ENCODE data around the gene SOCS4. TPM values are rescaled to one million over a fixed set of nuclear protein-coding genes. Genes with fewer than 3 reads are reported as not detected.

The SOCS4 gene
- total and polyA plus RNA-seq, 2 experiments from 2014 or later = 17.7 to 24.9 TPM

- TF ChIP-seq, protein P1, sequence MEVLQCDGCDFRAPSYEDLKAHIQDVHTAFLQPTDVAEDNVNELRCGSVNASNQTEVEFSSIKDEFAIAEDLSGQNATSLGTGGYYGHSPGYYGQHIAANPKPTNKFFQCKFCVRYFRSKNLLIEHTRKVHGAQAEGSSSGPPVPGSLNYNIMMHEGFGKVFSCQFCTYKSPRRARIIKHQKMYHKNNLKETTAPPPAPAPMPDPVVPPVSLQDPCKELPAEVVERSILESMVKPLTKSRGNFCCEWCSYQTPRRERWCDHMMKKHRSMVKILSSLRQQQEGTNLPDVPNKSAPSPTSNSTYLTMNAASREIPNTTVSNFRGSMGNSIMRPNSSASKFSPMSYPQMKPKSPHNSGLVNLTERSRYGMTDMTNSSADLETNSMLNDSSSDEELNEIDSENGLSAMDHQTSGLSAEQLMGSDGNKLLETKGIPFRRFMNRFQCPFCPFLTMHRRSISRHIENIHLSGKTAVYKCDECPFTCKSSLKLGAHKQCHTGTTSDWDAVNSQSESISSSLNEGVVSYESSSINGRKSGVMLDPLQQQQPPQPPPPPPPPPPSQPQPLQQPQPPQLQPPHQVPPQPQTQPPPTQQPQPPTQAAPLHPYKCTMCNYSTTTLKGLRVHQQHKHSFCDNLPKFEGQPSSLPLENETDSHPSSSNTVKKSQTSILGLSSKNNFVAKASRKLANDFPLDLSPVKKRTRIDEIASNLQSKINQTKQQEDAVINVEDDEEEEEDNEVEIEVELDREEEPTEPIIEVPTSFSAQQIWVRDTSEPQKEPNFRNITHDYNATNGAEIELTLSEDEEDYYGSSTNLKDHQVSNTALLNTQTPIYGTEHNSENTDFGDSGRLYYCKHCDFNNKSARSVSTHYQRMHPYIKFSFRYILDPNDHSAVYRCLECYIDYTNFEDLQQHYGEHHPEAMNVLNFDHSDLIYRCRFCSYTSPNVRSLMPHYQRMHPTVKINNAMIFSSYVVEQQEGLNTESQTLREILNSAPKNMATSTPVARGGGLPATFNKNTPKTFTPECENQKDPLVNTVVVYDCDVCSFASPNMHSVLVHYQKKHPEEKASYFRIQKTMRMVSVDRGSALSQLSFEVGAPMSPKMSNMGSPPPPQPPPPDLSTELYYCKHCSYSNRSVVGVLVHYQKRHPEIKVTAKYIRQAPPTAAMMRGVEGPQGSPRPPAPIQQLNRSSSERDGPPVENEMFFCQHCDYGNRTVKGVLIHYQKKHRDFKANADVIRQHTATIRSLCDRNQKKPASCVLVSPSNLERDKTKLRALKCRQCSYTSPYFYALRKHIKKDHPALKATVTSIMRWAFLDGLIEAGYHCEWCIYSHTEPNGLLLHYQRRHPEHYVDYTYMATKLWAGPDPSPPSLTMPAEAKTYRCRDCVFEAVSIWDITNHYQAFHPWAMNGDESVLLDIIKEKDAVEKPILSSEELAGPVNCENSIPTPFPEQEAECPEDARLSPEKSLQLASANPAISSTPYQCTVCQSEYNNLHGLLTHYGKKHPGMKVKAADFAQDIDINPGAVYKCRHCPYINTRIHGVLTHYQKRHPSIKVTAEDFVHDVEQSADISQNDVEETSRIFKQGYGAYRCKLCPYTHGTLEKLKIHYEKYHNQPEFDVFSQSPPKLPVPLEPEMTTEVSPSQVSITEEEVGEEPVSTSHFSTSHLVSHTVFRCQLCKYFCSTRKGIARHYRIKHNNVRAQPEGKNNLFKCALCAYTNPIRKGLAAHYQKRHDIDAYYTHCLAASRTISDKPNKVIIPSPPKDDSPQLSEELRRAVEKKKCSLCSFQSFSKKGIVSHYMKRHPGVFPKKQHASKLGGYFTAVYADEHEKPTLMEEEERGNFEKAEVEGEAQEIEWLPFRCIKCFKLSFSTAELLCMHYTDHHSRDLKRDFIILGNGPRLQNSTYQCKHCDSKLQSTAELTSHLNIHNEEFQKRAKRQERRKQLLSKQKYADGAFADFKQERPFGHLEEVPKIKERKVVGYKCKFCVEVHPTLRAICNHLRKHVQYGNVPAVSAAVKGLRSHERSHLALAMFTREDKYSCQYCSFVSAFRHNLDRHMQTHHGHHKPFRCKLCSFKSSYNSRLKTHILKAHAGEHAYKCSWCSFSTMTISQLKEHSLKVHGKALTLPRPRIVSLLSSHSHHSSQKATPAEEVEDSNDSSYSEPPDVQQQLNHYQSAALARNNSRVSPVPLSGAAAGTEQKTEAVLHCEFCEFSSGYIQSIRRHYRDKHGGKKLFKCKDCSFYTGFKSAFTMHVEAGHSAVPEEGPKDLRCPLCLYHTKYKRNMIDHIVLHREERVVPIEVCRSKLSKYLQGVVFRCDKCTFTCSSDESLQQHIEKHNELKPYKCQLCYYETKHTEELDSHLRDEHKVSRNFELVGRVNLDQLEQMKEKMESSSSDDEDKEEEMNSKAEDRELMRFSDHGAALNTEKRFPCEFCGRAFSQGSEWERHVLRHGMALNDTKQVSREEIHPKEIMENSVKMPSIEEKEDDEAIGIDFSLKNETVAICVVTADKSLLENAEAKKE (CRISPR knock-in tag; IDR thresholded peaks at IDR 0.05) = no peak
- TF ChIP-seq EZH2phosphoT487 (IDR thresholded peaks at IDR 0.05; ENCODE audit: unreplicated experiment) (no peak), CTCF (conservative IDR thresholded peaks at IDR 0.05; ENCODE audit: low read depth in 2 of 2) (no peak)
Measured at GRCh38 chr14:55075628-55076175, 48.7 kb downstream of the SOCS4 start (continued).

DNA sequence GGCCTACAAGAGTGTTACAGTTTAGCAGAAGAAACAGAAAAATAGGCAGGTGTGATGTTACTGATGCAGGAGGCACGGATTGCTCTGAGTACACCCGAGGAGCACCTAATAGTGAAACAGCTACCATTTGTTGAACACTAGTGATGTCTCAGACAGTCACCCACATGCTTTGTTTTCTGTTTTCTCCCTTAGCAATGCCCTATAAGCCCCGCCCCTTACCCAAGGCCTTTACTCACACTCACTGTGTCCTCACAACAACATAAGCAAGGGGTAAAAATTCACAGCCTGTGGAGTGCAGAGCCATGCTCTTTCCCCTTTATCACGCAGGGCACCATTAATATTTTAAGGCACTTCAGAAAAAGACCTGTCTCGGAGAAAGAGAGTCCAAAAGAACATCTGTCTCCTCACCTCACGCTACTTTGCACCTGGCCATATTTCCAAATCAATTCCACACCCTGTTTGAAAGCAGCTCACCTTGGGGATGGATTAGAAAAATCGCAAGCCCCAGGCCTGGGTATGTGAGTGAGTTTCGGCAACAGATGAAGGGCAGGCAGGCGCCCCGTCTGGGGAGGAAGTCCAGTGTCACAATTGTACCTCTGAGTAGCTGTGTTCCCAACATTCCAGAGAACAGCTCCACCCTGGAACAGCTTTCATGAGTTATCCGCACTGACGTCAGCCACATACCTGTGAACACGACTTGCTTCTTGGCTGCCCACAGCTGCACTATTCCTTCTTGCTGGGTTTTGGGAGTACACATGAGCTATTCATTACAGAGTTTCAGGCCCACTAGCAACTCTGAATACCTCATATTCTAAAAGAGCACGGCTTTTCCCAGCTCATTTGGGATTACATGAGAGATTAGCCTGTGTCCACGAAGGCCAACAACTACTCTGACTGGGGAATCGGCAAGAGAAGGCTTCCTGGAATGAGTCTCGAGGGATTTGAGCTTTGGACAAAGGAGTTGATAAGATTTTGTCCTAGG lies 50.4 kb downstream of the SOCS4 start:
- Histone ChIP-seq H3K9me2 (ENCODE audit: insufficient read depth) (no peaks in the 10 kb centered on the region), H2AFZ (peak overlapping the region; percentile 80), H3F3A (replicated peaks; ENCODE audit: low read depth) (no peaks in the 10 kb centered on the region), H3K79me2 (replicated peaks; ENCODE audit: insufficient read depth) (no peaks in the 10 kb centered on the region), H3K27ac (ENCODE audit: low read depth) (no peak overlapping the region; the same call in 1 of the 2 replicates), H3K4me2 (no peak overlapping the region), H3K4me1 (ENCODE audit: insufficient read depth) (0 out of 2 replicates have a peak, but pooled peaks cover under 1% of the 10 kb centered on the region), H3K36me3 (ENCODE audit: insufficient read depth) (no peaks in the 10 kb centered on the region), H4K20me1 (replicated peaks; ENCODE audit: insufficient read depth) (no peaks in the 10 kb centered on the region), H3K4me3 (no peak overlapping the region), H3K27me3 (ENCODE audit: insufficient read depth) (no peaks in the 10 kb centered on the region)
- no peak overlapping the region for H3K4me3 Mint-ChIP-seq
- ATAC-seq (peak; percentile 66), DNase-seq (ENCODE audit: low spot score) (peak; percentile 35)
- peaks cover 7% of the 10 kb centered on the region for H3K4me1 Mint-ChIP-seq
- no peak overlapping the region for H3K27ac Mint-ChIP-seq
- no peaks in the 10 kb centered on the region for H3K36me3 Mint-ChIP-seq (ENCODE audit: low read depth)
- peaks cover 4% of the 10 kb centered on the region for H3K27me3 Mint-ChIP-seq (ENCODE audit: insufficient read depth, low read depth, poor library complexity)
- H3K9me3 Mint-ChIP-seq = no peaks in the 10 kb centered on the region
- no peak for TF ChIP-seq ETS1 (IDR thresholded peaks at IDR 0.05)
- TF ChIP-seq CREB1 (CRISPR knock-in tag; IDR thresholded peaks at IDR 0.05; ENCODE audit: low read depth) = no peak
- TF ChIP-seq POLR2AphosphoS5 (IDR thresholded peaks at IDR 0.05; ENCODE audit: low read depth) = no peak
- TF ChIP-seq EZH2 (IDR thresholded peaks at IDR 0.05; ENCODE audit: low read depth, unreplicated experiment) = no peak
- no peak for TF ChIP-seq JUNB (IDR thresholded peaks at IDR 0.05; ENCODE audit: unreplicated experiment)

Measured in GM23338 (cell line).